HCT116 (cell line): Measurements from ENCODE around the gene KIAA0319L. TPM values are rescaled to one million over a fixed set of nuclear protein-coding genes. Genes with fewer than 3 reads are reported as not detected.
"Not testable (repeated sequence)": the region's sequence is repeated elsewhere in the genome, so short reads cannot be mapped to it uniquely, and the experiment has no call there.

ENCODE experiments used
- ATAC-seq: fragments of 200-7000 bp; cut with Tn5 transposase; 2 replicates; pipeline ENCODE4 v1.9.1; 2020; ENCODE audit warnings: mild to moderate bottlenecking, moderate library complexity
- BruUV-seq: library from RNA; stranded (reverse); fragments of 400-500 nt; replicated peaks from 2 replicates; lab custom pipeline; 2021; lab: Mats Ljungman, UMichigan
- CTCF ChIA-PET: fragments of 300-600 bp; sonication (Branson Sonifier 250); formaldehyde crosslinking; loops from one replicate; lab custom pipeline; 2021; ENCODE audit warnings: antibody characterized with exemption; lab: Charles Lee
- POLR2A ChIA-PET: fragments of 300-600, 350-600 bp; sonication (Branson Sonifier 250); formaldehyde crosslinking; loops from one replicate; lab custom pipeline; 2021; ENCODE audit warnings: antibody characterized with exemption; lab: Charles Lee
- RAD21 ChIA-PET, 2 experiments: fragments of 300-600 bp; sonication (Branson Sonifier 250); formaldehyde crosslinking; loops; one replicate each; lab custom pipeline; 2023; ENCODE audit warnings: low total read pairs in 2 of 2; ENCODE audit not compliant: uncharacterized antibody in 2 of 2, unreplicated experiment in 2 of 2, low non-redundant PET in 1 of 2; lab: Charles Lee
- DNase-seq: peaks from one replicate; pipeline ENCODE4 v3.0.0-alpha.2; 2010; ENCODE audit warnings: low read depth, low spot score
- H2AFZ ChIP-seq: fragments of 200-600 bp; shearing (Covaris generic), sonication (generic); 2 replicates; pipeline ENCODE4 v1.6.1; 2017; ENCODE audit warnings: low read depth, mixed run types, mixed read lengths, antibody characterized with exemption, low read length; ENCODE audit not compliant: poor library complexity, severe bottlenecking
- H3K27ac ChIP-seq: 2 replicates; pipeline ENCODE4 v1.5.1; 2012; ENCODE audit warnings: low read depth, low read length
- H3K27me3 ChIP-seq: fragments of 200-600 bp; sonication (generic); 2 replicates; pipeline ENCODE4 v1.6.1; 2016; ENCODE audit warnings: mixed run types, low read length, mixed read lengths; ENCODE audit not compliant: insufficient read depth
- H3K36me3 ChIP-seq, 2 experiments: fragments of 200-500 bp in 1 of 2; fragments of 200-600 bp in 1 of 2; sonication (Bioruptor generic) in 1 of 2; sonication (generic) in 1 of 2; 2 replicates each; pipeline versions ENCODE4 v1.5.1 to v1.6.1; 2014 to 2016; ENCODE audit warnings: low read length in 2 of 2, inconsistent platforms in 1 of 2, mixed read lengths in 1 of 2, mixed run types in 1 of 2; ENCODE audit not compliant: insufficient read depth in 2 of 2, control insufficient read depth in 1 of 2
- H3K4me1 ChIP-seq, 2 experiments: fragments of 200-600 bp in 1 of 2; sonication (generic) in 1 of 2; 2 replicates each; pipeline versions ENCODE4 v1.5.1 to v1.6.1; 2012 to 2017; ENCODE audit warnings: low read length in 2 of 2, inconsistent platforms in 1 of 2, mild to moderate bottlenecking in 1 of 2, mixed read lengths in 1 of 2, mixed run types in 1 of 2, moderate library complexity in 1 of 2; ENCODE audit not compliant: insufficient read depth in 2 of 2, control insufficient read depth in 1 of 2
- H3K4me2 ChIP-seq: fragments of 200-600 bp; sonication (generic); 2 replicates; pipeline ENCODE4 v1.6.1; 2017; ENCODE audit warnings: mixed run types, low read length, mixed read lengths
- H3K4me3 ChIP-seq, 2 experiments: fragments of 200-600 bp in 1 of 2; sonication (generic) in 1 of 2; replicated peaks in 1 of 2; 2 replicates each; pipeline ENCODE4 v1.5.1; 2011 to 2016; ENCODE audit warnings: low read length in 2 of 2, control low read depth in 1 of 2, low read depth in 1 of 2, mild to moderate bottlenecking in 1 of 2, mixed read lengths in 1 of 2, mixed run types in 1 of 2
- H3K79me2 ChIP-seq: fragments of 200-600 bp; sonication (generic); 2 replicates; pipeline ENCODE4 v1.6.1; 2017; ENCODE audit warnings: mild to moderate bottlenecking, mixed run types, low read length, moderate library complexity, mixed read lengths; ENCODE audit not compliant: insufficient read depth
- H3K9ac ChIP-seq: fragments of 200-600 bp; sonication (generic); 2 replicates; pipeline ENCODE4 v1.6.1; 2016; ENCODE audit warnings: low read length, mixed read lengths
- H3K9me2 ChIP-seq: fragments of 200-600 bp; sonication (generic), shearing (Covaris generic); 2 replicates; pipeline ENCODE4 v1.6.1; 2017; ENCODE audit warnings: mixed run types, mild to moderate bottlenecking, moderate library complexity; ENCODE audit not compliant: insufficient read depth
- H3K9me3 ChIP-seq, 2 experiments: fragments of 200-500 bp in 1 of 2; fragments of 200-600 bp in 1 of 2; sonication (Bioruptor generic) in 1 of 2; sonication (generic) in 1 of 2; 2 replicates each; pipeline ENCODE4 v1.6.1; 2014 to 2017; ENCODE audit warnings: low read length in 2 of 2, mixed read lengths in 2 of 2, inconsistent platforms in 1 of 2, low read depth in 1 of 2, mild to moderate bottlenecking in 1 of 2, mixed run types in 1 of 2, moderate library complexity in 1 of 2; ENCODE audit not compliant: control insufficient read depth in 1 of 2, insufficient read depth in 1 of 2
- H4K20me1 ChIP-seq: fragments of 200-600 bp; sonication (generic), shearing (Covaris generic); 2 replicates; pipeline ENCODE4 v1.6.1; 2017; ENCODE audit warnings: mixed run types, mild to moderate bottlenecking, moderate library complexity; ENCODE audit not compliant: insufficient read depth
- CTCF ChIP-seq, 3 experiments: fragments of 200-600 bp in 1 of 3; sonication (generic) in 1 of 3; IDR thresholded peaks in 2 of 3; conservative IDR thresholded peaks in 1 of 3; 2 replicates each; pipeline ENCODE4 v1.5.1; 2012 to 2017; ENCODE audit warnings: low read depth in 2 of 3, low read length in 2 of 3, antibody characterized with exemption in 1 of 3, borderline replicate concordance in 1 of 3, control low read depth in 1 of 3, mild to moderate bottlenecking in 1 of 3, mixed read lengths in 1 of 3, mixed run types in 1 of 3, moderate library complexity in 1 of 3; ENCODE audit not compliant: insufficient read depth in 1 of 3
- EZH2 ChIP-seq: fragments of 200-600 bp; sonication (generic); IDR thresholded peaks from 2 replicates; pipeline ENCODE4 v1.6.1; 2017; ENCODE audit warnings: antibody characterized with exemption, mixed run types
- FOSL1 ChIP-seq: IDR thresholded peaks from 2 replicates; pipeline ENCODE4 v1.6.1; 2012; ENCODE audit warnings: low read depth
- JUND ChIP-seq: IDR thresholded peaks from 2 replicates; pipeline ENCODE4 v1.6.1; 2012
- REST ChIP-seq: IDR thresholded peaks from 2 replicates; pipeline ENCODE4 v1.6.1; 2012; ENCODE audit warnings: low read depth
- SIN3A ChIP-seq: IDR thresholded peaks from 2 replicates; pipeline ENCODE4 v1.6.1; 2012; ENCODE audit warnings: low read depth
- SP1 ChIP-seq: IDR thresholded peaks from 2 replicates; pipeline ENCODE4 v1.6.1; 2012; ENCODE audit warnings: low read depth
- SRF ChIP-seq: IDR thresholded peaks from 2 replicates; pipeline ENCODE4 v1.6.1; 2012; ENCODE audit warnings: low read depth
- ZBTB33 ChIP-seq: IDR thresholded peaks from 2 replicates; pipeline ENCODE4 v1.6.1; 2011; ENCODE audit warnings: mild to moderate bottlenecking, low read length, moderate library complexity; ENCODE audit not compliant: insufficient replicate concordance; ENCODE audit errors: extremely low read depth
- intact Hi-C: fragments of 100-400 bp; cut with micrococcal nuclease; formaldehyde crosslinking; loops from 2 replicates; pipeline ENCODE4 v1.10.0; 2022
- total RNA-seq: library from RNA; stranded (reverse); gene quantifications from one replicate; pipeline ENCODE4 v1.2.1, GENCODE V29; 2021; ENCODE audit not compliant: unreplicated experiment

Gene KIAA0319L
- total RNA-seq, 1 experiment from 2014 or later = 35.6 TPM

- no peaks in the 10 kb centered on the region for H3K79me2 ChIP-seq
- H2AFZ ChIP-seq = no peak overlapping the region
- DNase-seq = no peak
- no peak overlapping the region for H3K27ac ChIP-seq
- intact Hi-C loops = no loop called here
- H3K4me3 ChIP-seq = no peak overlapping the region
- ChIA-PET POLR2A (no interaction called here), CTCF (interaction anchor here (1.6 kb wide), 1 partner anchor 15 kb away, joined by 6 read pairs; no protein-coding TSS in a partner anchor), RAD21 (no interaction called here)
- TF ChIP-seq FOSL1 (no peak), REST (no peak), EZH2 (no peak), SRF (no peak), ZBTB33 (no peak), SP1 (no peak), JUND (no peak), SIN3A (no peak), CTCF (IDR thresholded peaks at IDR 0.05 in 2 of 3, conservative IDR thresholded peaks at IDR 0.05 in 1 of 3; ENCODE audit: borderline replicate concordance in 1 of 3, insufficient read depth in 1 of 3, low read depth in 2 of 3, low read length in 2 of 3) (no peak)
- H3K36me3 ChIP-seq = peaks cover 2 to 5% of the 10 kb centered on the region in 2 experiments; a peak in 2 of 4 replicates
- H3K9ac ChIP-seq = no peak overlapping the region
- no peak for ATAC-seq
- H3K4me2 ChIP-seq = no peak overlapping the region
- BruUV-seq = no TSS peak
- no peaks in the 10 kb centered on the region for H3K9me3 ChIP-seq
- no peaks in the 10 kb centered on the region for H3K9me2 ChIP-seq
- H3K4me1 ChIP-seq = peaks cover 12 to 14% of the 10 kb centered on the region in 2 experiments
- H4K20me1 ChIP-seq = no peaks in the 10 kb centered on the region
- no peaks in the 10 kb centered on the region for H3K27me3 ChIP-seq
Observed at GRCh38 chr1:35466120-35466519, 91.1 kb downstream of the KIAA0319L start.

GRCh38 chr1:35463749-35464148 lies 93.5 kb downstream of the KIAA0319L start:
- H4K20me1 ChIP-seq, RAD21 ChIA-PET, ATAC-seq, H3K9ac ChIP-seq, H3K79me2 ChIP-seq, H3K9me2 ChIP-seq, H3K27me3 ChIP-seq, intact Hi-C loops, H3K4me3 ChIP-seq, CTCF ChIA-PET, H3K36me3 ChIP-seq, DNase-seq, H3K27ac ChIP-seq, H3K9me3 ChIP-seq, BruUV-seq, H3K4me2 ChIP-seq, POLR2A ChIA-PET, H2AFZ ChIP-seq: not testable (repeated sequence)
- H3K4me1 ChIP-seq = peaks cover 12 to 14% of the 10 kb centered on the region in 2 experiments
